Lower lobe of right lung (tissue), 2 donors: ENCODE results near the gene IFT22. TPM values are rescaled to one million over a fixed set of nuclear protein-coding genes. Genes with fewer than 3 reads are reported as not detected.
"Not testable (repeated sequence)": the region's sequence is repeated elsewhere in the genome, so short reads cannot be mapped to it uniquely, and the experiment has no call there.

Experiments used
- ATAC-seq, 2 donors: fragments of 200-7000 bp; cut with Tn5 transposase; one replicate each; pipeline ENCODE4 v1.9.1; 2020 to 2022; ENCODE audit warnings: mild to moderate bottlenecking in 2 of 2, moderate library complexity in 2 of 2
- DNase-seq: peaks from one replicate; pipeline ENCODE4 v3.0.0-alpha.2; 2020
- H3K27ac ChIP-seq: fragments of 200-600 bp; one replicate; pipeline ENCODE4 v1.8.0; 2022
- H3K27me3 ChIP-seq: fragments of 200-600 bp; one replicate; pipeline ENCODE4 v1.8.0; 2022; ENCODE audit warnings: low read depth
- H3K36me3 ChIP-seq: fragments of 200-600 bp; one replicate; pipeline ENCODE4 v1.8.0; 2022; ENCODE audit warnings: mild to moderate bottlenecking
- H3K4me1 ChIP-seq: fragments of 200-600 bp; one replicate; pipeline ENCODE4 v1.8.0; 2022
- H3K4me3 ChIP-seq: fragments of 200-600 bp; one replicate; pipeline ENCODE4 v1.8.0; 2022; ENCODE audit warnings: mild to moderate bottlenecking
- H3K9me3 ChIP-seq: fragments of 200-600 bp; one replicate; pipeline ENCODE4 v1.8.0; 2022
- intact Hi-C: fragments of 100-400 bp; cut with DNase I; formaldehyde crosslinking; loops from one replicate; pipeline ENCODE4 v1.11.0; 2022
- total RNA-seq: library from RNA; stranded (reverse); fragmentation: NEBNext Ultra II Directional; extraction: Animal tissue kit (Norgen Biotek cat#: 25700); gene quantifications from one replicate; pipeline ENCODE4 v1.2.1, GENCODE V29; 2021
- TF ChIP-seq, protein P1 (sequence below): fragments of 200-600 bp; IDR thresholded peaks from one replicate; pipeline ENCODE4 v1.8.0; 2022; ENCODE audit warnings: antibody characterized with exemption, mild to moderate bottlenecking
- donor health status: DM: no; HTN: yes; CAD: no; lungs with severe emphysema.

The IFT22 gene
- total RNA-seq, 1 donor from 2014 or later, result 19.4 TPM

DNA sequence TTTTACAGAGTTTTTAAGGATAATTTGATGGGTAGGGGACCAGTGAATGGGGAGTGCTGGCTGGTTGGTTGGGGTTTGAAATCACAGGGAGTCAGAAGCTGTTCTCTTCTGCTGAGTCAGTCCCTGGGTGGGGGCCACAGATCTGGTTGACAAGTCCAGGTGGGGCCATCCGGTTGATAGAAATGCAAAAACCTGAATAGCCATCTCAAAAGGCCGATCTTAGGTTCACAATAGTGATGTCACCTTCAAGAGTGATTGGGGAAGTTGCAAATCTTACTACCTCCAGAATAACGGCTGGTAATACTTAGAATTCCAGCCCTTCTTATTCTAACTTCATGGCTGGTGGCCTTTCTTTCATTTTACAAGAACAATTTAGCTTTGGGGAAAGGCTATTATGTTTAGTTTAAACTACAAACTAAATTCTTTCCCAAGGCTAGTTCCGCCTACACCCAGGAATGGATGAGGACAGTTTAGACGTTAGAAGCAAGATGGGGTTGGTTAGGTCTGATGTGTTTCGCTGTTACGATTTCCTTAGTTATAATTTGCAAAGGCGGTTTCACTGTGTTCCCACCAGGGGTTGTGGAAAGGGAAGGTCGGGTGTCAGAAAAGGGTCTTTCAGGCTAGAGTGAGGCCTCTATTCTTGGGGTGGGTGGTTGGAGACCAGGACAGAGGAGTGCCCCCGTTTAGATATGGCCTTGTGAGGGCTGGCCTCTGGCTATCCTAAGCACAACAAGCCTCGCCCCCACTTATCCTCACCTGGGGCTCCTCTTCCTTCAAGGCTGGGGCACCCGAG is 27.4 kb downstream of the IFT22 start:
- H3K36me3 ChIP-seq, result no peaks in the 10 kb centered on the region
- DNase-seq, result no peak
- H3K4me1 ChIP-seq, result peaks cover 1% of the 10 kb centered on the region
- no peaks in the 10 kb centered on the region for H3K9me3 ChIP-seq
- intact Hi-C loops, result no loop called here
- TF ChIP-seq, protein P1, sequence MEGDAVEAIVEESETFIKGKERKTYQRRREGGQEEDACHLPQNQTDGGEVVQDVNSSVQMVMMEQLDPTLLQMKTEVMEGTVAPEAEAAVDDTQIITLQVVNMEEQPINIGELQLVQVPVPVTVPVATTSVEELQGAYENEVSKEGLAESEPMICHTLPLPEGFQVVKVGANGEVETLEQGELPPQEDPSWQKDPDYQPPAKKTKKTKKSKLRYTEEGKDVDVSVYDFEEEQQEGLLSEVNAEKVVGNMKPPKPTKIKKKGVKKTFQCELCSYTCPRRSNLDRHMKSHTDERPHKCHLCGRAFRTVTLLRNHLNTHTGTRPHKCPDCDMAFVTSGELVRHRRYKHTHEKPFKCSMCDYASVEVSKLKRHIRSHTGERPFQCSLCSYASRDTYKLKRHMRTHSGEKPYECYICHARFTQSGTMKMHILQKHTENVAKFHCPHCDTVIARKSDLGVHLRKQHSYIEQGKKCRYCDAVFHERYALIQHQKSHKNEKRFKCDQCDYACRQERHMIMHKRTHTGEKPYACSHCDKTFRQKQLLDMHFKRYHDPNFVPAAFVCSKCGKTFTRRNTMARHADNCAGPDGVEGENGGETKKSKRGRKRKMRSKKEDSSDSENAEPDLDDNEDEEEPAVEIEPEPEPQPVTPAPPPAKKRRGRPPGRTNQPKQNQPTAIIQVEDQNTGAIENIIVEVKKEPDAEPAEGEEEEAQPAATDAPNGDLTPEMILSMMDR, result no peak
- H3K4me3 ChIP-seq, result no peak overlapping the region
- H3K27me3 ChIP-seq, result peaks cover 71% of the 10 kb centered on the region
- no peak for ATAC-seq
- H3K27ac ChIP-seq, result no peak overlapping the region

GRCh38 chr7:101293069-101294021 is 28.3 kb downstream of the IFT22 start:
- ATAC-seq, H3K9me3 ChIP-seq, H3K4me3 ChIP-seq, H3K36me3 ChIP-seq, intact Hi-C loops, H3K27ac ChIP-seq, H3K4me1 ChIP-seq, DNase-seq: not testable (repeated sequence)
- peaks cover 62% of the 10 kb centered on the region for H3K27me3 ChIP-seq

- H3K27ac ChIP-seq, DNase-seq, H3K9me3 ChIP-seq, H3K36me3 ChIP-seq, intact Hi-C loops, H3K4me3 ChIP-seq, ATAC-seq, H3K4me1 ChIP-seq: not testable (repeated sequence)
- peaks cover 54% of the 10 kb centered on the region for H3K27me3 ChIP-seq
These were observed 29.0 kb downstream of the IFT22 start for GRCh38 chr7:101292566-101292965.

DNA sequence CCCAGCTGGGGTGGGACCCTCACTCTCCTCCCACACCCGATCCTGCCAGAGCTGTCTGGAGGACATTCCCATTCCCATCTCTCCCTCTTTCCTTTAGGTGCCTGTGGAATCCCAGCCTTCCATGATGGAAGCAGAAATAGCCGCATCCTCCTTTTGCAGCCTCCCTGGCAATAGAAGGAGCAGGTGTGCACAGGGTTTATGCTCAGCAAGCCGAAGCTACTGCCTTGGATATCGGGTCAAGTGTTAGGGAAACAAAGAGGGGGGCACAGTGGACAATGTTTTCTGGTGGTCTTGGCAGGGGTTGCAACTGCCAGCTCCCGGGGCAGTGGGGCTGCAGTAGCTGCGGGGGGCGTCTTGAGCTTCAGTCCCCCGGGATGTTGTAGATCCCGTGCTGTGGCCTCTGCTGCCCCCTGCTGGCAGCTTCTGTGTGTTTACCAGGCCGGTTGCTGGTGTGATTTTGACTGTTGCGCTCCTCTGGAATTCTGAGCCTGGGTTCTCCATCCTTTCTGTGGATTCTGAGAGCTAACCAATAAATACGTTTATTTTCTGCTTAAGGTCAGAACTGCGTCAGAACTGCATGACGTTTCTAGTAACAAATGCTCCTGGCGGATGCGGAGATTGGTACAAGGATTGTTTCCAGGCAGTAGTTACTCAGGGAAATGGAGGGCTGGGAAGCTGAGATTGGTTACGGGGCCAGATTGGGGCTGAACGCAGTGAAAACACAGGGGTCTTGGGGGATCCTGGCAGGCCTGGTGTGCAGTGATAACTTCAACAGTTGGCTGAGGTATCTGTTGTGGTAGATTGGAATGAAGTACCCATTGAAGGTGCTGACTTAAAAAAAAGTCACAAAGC is 31.2 kb downstream of the IFT22 start:
- TF ChIP-seq, protein P1, result peak; percentile 75
- peak; percentile 75 for DNase-seq
- peak; percentile 66 to 76 for ATAC-seq
- H3K27ac ChIP-seq, H3K4me1 ChIP-seq, H3K4me3 ChIP-seq, intact Hi-C loops, H3K9me3 ChIP-seq, H3K36me3 ChIP-seq: not testable (repeated sequence)
- H3K27me3 ChIP-seq, result peaks cover 35% of the 10 kb centered on the region

GRCh38 chr7:101289687-101290086 is 31.9 kb downstream of the IFT22 start:
- ATAC-seq, H3K27ac ChIP-seq, H3K9me3 ChIP-seq, H3K4me1 ChIP-seq, intact Hi-C loops, DNase-seq, H3K4me3 ChIP-seq, H3K36me3 ChIP-seq: not testable (repeated sequence)
- peaks cover 27% of the 10 kb centered on the region for H3K27me3 ChIP-seq

DNA sequence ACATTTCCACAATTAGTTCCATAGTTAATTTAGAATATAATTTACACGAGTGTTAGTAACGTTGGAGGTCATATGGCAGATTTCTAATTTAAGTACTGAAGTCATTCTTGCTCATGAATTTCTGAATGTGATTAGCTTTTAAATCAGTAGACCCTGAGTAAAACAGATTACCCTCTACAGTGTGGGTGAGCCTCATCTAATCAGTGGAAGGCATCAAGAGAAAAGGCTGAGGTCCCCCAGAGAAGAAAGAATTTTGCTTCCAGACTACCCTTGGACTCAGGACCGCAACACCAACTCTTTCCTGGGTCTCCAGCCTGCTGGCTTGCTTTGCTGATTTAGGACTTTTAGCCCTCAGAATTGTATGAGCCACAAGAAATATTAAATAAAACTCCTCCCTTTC is 33.2 kb downstream of the IFT22 start:
- Histone ChIP-seq H3K27me3 (peaks cover 24% of the 10 kb centered on the region), H3K36me3 (no peaks in the 10 kb centered on the region), H3K9me3 (no peaks in the 10 kb centered on the region), H3K4me1 (no peaks in the 10 kb centered on the region), H3K4me3 (no peak overlapping the region), H3K27ac (no peak overlapping the region)
- no peak for ATAC-seq
- TF ChIP-seq, protein P1, result no peak
- intact Hi-C loops, result no loop called here
- DNase-seq, result no peak
